ENCODE measurements around the gene NBL1.
A peak's percentile ranks its signal among the peaks of the same experiment; 100 is the strongest.
"Not testable (repeated sequence)": the region's sequence is repeated elsewhere in the genome, so short reads cannot be mapped to it uniquely, and the experiment has no call there.

NBL1 gene

DNA sequence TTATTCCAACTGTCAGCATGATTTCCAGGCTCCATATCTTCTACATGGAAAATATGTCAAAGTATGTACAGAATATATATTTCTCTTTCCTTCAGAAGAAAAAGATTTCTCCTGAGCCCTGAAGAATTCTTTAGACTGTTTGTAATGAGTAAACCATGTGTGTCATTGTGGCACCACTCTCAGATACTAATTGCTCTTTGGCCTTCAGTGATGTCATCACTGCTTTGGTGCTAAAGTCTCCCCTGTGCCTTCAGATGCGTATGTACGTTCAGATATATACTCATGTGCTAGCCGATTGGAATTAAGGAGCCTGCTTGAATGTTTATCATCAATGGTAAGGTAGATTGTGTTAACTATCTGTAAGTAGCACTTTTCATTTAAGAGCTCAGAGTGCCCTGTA is 20.6 kb upstream of the NBL1 start:
- no peak for DNase-seq

DNA sequence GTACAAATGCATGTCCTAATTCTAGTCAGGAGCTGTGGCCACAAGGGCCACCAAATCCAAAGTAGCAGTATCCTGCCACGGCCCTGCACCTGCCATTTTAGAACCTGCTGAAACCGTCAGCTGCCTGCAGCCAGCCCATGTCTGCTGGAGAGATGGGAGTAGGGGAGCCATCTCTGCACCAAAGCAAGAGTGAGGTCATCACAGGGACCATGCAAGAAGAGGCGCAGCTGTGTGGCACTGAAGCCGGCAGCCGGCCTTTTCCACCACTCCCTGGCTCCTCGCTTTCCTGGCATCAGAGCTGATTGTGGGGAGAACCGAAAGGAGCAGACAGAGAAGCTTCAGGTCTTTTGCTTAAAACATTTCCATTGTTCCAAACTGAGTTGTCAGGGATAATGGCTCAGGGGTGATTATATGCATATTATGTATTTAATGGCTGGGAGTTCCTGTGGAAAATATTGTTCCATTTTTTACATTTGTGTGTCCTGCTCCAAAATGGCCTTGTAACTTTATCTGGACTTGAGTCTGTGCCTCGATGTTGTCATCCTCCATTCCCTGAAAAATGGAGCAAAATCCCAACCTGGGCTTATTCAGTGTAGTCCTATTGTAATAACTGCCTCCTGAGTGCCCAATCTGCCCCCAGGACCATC is 18.7 kb upstream of the NBL1 start:
- DNase-seq: no peak

GRCh38 chr1:19628879-19629278 is 15.2 kb upstream of the NBL1 start:
- no peak for DNase-seq

DNA sequence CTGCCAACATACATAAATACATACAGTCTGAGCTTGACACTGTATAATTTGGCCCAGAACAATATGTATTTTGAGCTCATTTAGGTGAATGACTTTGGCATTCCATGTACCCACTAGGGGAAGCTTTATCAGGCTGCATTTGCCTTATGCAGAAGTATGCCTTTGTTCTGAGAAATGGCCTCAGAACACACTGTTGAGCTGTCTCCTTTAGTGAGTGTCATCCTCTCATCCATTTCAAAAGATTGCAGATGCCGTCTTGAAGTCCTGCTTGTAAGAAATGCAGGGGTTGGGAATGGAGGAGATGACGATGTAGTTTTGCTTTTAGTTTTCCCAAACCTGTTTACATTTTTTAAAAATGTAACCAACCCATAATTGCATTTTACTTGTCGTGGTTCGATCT is 14.8 kb upstream of the NBL1 start:
- DNase-seq: no peak

- not testable (repeated sequence) for DNase-seq
These were observed 13.9 kb upstream of the NBL1 start for GRCh38 chr1:19630192-19630591.

GRCh38 chr1:19630720-19631395 is 13.3 kb upstream of the NBL1 start:
- DNase-seq: no peak

DNA sequence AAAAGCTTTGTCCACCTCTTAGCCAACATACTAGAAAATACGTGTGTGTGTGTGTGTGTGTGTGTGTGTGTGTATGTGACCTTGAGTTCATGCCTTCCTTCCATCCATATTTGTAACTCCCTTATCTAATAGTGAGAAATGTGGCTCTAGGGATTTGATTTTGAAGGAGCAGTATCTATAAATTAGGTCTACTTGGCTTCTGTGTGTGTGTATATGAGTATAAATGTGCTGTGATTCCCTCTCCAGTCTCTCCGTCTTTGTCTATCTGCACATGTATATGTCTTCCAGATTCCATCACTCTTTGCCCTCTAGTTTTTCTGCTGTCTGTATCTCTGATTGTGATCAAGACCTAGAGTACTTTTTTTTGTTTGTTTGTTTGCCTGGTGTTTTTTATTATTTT is 11.9 kb upstream of the NBL1 start:
- no peak for DNase-seq

DNA sequence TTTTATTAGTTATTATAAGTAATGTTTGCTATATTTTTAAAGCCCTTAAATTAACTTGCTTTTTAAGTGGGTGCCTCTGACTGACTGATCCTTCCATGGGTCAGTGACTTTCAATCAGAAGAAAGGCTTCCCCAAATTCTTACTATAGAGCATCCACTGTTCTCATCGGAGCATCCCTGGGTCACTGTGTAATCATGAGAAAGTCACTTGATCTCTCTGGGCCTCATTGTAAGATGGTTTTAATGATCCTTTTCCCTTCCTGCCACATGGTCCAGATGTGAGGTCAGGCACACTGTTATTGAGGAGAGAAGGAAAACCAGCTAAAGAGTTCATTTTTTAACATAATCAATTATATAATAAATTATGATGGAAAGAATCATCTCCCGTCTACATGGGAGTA is 11.0 kb upstream of the NBL1 start:
- no peak for DNase-seq

GRCh38 chr1:19635064-19635463 is 9.0 kb upstream of the NBL1 start:
- DNase-seq: not testable (repeated sequence)

GRCh38 chr1:19635646-19636045 is 8.5 kb upstream of the NBL1 start:
- DNase-seq: no peak

- no peak for DNase-seq
These were observed 8.0 kb upstream of the NBL1 start for GRCh38 chr1:19636065-19636464.

- DNase-seq: not testable (repeated sequence)
These were observed 7.4 kb upstream of the NBL1 start for GRCh38 chr1:19636749-19637148.

DNA sequence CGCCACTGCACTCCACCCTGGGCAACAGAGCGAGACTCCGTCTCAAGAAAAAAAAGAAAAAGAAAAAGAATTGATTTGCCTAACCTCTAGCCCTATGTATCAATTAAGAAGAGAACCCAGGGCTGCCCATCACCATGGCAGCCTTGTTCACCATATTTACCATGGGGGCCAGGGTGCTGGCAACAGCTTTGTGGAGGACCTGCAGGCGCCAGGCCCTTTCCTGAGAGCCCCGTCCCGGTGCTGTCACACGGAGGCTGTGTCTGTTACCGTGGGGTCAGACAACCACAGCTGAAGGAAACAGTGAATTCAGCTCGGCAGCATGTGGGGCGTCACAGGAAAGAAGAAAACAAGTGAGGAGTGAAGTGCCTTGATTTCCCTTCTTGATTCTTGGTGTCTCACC is 6.5 kb upstream of the NBL1 start:
- no peak for DNase-seq

DNA sequence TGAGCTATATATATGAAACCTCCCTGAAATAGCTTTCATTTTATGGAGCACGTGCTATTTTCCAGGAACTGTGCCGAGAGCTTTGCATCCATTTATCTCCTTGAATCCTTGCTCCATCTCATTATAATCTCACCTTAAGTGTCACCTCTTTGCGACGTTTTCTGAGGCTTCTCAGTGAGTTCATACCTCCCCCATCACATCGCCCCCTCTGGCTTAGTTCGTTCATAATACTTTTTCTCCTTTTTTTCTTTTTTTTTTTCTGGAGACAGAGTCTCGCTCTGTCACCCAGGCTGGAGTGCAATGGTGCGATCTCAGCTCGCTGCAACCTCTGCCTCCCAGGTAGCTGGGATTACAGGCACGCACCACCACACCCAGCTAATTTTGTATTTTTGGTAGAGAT is 4.9 kb upstream of the NBL1 start:
- not testable (repeated sequence) for DNase-seq

- no peak for DNase-seq
These were observed 4.1 kb upstream of the NBL1 start for GRCh38 chr1:19639999-19640362.

GRCh38 chr1:19640363-19641316 is 3.5 kb upstream of the NBL1 start:
- no peak for DNase-seq

DNA sequence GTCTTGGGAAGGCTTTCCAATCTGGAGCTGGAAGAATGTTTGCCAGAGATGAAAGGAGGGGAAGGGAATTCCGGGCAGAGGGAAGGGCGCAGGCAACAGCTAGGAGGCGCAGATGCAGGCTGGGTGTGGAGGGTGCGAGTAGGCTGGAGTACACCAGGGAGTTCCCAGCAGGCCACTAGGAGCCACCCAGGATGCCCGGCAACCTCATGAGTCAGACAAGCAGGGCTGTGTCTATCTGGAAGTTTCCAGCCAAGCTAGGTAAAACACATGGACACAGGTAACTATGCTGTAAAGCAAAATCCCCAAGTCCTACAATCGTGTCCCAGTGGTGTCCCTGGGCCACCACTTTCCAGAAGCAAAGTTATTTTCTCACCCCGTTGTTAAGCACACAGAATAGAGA is 990 bp upstream of the NBL1 start:
- no peak for DNase-seq

- no peak for DNase-seq
These were observed 227 bp downstream of the NBL1 start for GRCh38 chr1:19644395-19644680.

GRCh38 chr1:19644681-19645410 is 735 bp downstream of the NBL1 start:
- peak; percentile 62 for DNase-seq

DNA sequence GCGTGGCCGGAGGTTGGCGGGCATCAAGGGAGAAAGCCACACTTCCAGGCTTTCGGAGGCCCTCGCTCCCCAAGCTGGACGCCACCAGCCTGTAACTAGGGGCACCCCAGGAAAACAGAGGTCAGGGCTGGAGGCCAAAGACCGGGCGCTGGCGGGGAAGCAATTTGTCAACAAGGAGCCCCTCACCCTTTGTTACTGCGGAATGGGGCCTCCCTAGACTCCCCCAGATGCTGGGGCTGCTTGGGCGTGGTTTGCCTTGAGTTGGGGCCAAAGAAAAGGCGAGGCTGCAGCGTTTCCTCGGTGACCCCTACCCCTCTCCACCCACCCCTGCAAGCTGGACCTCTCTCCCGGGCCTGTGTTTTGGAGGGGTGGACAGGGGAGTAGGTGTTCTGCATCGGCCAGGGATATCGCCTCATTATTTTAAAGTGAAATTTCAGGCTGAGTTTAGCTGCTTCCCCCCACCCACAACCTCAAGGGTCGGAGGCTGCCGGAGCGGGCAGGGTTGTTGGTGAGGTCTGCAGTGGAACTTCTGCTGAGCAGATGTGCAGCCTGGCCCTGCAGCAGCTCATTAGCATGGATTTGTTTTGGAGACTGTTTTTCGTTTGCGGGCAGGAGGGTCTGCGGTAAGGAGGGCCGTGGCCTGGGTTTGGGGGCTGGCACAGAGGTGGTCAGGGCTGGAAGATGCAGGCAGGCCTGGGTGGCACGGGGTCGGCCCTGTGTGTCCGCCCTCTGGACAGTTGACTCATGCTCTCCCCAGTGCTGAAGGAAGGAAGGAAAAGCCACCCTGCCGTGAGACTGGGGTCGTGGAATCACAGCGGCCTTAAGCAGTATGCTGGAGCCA is 1.5 kb downstream of the NBL1 start:
- no peak for DNase-seq

- DNase-seq: no peak
These were observed 2.5 kb downstream of the NBL1 start for GRCh38 chr1:19646377-19647319.

Measured in activated T-cell treated with anti-CD3 and anti-CD28 coated beads, Interleukin-2, amount 50 U/mL, for 1 hour (primary cell).